GM12874 (cell line): ENCODE data around the gene MTRR.
A peak's percentile ranks its signal among the peaks of the same experiment; 100 is the strongest.

Experiments
- TF ChIP-seq, protein P1 (sequence below): IDR thresholded peaks from 2 replicates; pipeline ENCODE4 v1.5.1; 2011; ENCODE audit warnings: low read depth, mild to moderate bottlenecking, control low read depth, low read length, moderate library complexity; ENCODE audit not compliant: insufficient read depth

Gene MTRR

DNA sequence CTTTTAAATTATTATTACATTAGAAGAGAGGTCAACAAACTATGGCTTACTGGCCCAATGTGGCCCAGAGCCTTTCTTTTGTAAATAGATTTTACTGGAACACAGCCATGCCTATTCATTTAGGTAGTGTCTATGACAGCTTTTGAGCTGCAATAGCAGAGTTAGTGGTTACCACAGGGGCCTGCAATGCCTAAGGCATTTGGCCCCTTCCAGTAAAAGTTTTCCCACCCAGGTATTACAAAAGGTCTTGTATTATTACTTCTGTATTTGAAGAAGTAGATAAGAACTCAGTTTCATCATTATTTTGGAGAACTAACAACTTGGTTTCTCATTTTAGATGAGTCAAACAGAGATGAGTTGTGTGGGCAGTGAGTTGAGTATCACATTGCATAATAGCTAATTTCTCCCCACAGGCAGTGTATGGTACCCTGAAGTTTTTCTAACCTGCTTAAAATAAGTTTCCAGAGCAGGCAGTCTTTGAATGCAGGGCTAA is 9.5 kb downstream of the MTRR start:
- TF ChIP-seq, protein P1, sequence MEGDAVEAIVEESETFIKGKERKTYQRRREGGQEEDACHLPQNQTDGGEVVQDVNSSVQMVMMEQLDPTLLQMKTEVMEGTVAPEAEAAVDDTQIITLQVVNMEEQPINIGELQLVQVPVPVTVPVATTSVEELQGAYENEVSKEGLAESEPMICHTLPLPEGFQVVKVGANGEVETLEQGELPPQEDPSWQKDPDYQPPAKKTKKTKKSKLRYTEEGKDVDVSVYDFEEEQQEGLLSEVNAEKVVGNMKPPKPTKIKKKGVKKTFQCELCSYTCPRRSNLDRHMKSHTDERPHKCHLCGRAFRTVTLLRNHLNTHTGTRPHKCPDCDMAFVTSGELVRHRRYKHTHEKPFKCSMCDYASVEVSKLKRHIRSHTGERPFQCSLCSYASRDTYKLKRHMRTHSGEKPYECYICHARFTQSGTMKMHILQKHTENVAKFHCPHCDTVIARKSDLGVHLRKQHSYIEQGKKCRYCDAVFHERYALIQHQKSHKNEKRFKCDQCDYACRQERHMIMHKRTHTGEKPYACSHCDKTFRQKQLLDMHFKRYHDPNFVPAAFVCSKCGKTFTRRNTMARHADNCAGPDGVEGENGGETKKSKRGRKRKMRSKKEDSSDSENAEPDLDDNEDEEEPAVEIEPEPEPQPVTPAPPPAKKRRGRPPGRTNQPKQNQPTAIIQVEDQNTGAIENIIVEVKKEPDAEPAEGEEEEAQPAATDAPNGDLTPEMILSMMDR: no peak

DNA sequence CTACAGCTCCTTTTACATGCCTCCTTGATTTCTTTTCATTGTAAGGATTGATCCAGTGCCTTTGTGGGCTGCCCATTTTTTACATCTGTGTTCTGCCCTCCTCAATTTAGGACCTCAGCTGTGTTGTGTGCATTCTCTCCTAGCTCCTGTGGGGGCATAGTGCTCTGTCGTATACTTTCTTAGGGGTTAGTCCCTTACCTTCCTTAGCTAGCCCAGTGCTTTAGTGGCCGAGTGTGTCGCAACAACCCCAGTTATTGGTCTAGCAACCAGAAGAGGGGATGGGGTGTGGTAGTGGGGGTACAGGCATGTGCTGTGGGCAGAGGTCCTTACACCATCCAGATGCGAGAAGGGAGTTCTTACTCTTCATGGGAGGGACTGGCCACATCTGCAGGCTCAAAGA is 12.1 kb downstream of the MTRR start:
- TF ChIP-seq, protein P1: no peak

DNA sequence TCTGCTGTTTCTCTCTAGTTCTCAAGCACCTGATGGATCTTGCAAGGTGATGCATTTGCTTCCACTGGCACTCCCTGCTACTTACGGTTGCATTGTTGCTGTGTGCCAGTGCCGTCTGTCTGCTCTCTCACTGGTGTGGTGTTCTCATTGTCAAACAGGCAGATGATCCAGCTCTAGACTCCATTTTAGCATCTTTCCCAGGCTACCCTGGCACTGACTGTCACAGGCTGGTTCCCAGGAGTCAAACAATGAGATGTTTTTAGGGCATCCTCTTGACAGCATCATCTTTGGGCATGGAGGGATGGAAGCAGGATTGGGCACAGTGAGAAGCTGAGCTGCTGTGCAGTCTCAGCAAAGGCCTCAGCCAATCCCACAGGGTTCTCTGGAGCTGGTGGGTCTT is 12.9 kb downstream of the MTRR start:
- TF ChIP-seq, protein P1: no peak

DNA sequence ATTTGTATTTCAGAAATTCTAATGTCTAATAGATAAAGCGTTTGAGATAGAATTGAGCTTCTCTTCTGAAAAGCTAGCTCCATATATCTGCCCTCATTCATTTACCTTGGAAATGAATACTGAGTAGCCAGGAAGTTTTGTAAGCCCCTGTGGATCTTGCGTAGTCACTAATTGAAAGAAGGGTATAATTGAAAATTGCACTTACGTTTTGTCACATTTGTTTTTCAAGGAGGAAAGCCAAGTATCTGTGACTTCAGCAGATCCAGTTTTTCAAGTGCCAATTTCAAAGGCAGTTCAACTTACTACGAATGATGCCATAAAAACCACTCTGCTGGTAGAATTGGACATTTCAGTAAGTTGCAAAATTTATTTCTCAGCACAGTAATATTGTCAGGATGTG is 14.0 kb downstream of the MTRR start:
- TF ChIP-seq, protein P1: no peak

DNA sequence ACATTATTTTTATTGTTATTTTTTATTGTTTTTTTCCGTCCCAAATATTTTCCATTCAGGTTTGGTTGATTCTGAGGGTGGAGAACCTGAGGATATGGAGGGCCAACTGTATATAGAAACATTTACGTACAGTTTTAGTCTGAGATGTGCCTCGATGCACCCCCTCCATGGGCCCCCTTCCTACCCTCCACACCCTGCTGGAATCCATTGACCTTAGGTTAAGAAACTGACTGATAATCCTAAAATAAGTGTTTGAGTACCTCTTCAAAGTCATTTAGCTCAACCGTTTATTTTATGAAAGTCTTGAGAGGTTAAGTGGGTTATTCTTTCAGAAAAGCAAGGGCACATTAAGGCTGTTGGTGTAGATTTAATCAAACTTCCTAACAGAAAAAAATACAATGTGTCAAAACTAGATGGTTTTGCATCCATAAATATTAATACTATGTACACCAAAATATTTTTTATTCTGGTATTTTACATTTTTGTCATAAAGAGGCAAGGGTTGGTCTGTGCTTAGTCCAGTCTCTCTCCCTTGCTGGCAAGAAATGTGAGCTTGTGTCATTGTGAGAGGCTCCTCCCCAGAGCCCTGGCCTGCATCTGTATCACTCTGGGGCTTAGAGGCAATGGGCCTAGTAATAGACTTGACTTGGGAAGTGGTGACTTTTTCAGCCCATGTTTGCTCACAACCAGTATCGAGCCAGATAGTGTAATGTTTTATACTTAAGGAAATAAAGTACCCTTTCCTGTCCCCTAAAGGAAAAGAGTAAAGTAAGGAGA is 15.7 kb downstream of the MTRR start:
- TF ChIP-seq, protein P1: no peak

DNA sequence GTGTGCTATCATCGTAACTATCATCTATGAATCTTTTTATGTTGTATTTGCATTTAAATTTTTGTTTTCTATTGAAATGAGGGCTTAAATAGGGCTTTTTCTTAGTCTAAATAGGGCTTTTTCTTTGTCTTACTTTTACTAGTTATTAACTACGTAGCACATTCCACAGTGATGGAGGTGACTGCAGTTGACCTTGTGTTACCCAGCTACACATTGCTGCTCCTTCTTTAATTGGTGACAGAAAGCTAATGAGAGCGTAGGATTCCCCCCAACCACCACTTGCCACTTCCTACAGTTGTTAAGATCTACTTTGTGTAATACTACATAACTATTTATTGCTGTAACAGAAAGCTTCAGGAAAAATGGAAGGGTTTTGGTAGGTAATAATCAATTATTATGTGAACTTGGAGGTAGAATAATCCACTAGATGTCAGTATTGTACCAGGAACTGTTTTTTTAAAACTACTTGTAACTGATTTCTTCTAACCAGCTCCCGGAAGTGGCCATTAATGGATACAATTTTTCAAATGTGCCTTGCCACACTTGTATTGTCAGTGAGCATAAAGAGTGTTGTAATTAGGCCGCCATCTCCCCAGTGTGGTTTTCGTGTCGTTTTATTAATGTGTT is 18.0 kb downstream of the MTRR start:
- TF ChIP-seq, protein P1: peak; percentile 16; the same call in 1 of the 2 replicates

DNA sequence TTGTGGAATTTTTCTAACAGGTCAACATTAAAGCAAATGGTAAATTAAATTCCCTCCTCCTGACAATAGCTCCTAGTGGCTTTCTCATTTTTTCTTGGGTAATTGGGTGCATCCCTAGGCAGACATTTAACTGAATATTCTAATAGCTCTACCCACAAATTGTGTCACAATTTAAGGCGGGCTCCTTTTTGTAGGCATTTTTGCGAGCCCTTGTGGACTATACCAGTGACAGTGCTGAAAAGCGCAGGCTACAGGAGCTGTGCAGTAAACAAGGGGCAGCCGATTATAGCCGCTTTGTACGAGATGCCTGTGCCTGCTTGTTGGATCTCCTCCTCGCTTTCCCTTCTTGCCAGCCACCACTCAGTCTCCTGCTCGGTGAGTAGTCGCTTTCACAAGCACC is 20.0 kb downstream of the MTRR start:
- TF ChIP-seq, protein P1: no peak
